ENCODE measurements around the gene FMO3.

DNA sequence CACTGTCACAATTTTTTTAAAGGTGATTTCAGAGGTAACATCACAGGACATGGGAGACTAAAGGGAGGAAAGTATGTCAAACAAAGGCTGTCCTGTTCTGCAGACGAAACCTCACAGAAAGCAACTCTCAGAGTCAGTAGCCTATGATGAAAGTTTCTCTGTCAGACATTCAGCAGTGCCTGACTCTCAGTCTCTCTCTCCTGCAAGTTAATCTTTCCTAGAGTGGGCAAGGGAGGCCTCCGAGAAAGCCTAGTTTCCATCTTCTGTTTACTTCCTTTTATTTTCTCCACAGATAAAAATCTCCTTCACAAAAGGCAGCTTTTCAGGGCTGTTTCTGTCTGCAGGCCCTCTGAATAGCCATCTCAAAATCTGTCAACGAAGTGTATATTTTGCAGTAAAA lies 69.5 kb downstream of the FMO3 start:
- TF ChIP-seq, protein P1, sequence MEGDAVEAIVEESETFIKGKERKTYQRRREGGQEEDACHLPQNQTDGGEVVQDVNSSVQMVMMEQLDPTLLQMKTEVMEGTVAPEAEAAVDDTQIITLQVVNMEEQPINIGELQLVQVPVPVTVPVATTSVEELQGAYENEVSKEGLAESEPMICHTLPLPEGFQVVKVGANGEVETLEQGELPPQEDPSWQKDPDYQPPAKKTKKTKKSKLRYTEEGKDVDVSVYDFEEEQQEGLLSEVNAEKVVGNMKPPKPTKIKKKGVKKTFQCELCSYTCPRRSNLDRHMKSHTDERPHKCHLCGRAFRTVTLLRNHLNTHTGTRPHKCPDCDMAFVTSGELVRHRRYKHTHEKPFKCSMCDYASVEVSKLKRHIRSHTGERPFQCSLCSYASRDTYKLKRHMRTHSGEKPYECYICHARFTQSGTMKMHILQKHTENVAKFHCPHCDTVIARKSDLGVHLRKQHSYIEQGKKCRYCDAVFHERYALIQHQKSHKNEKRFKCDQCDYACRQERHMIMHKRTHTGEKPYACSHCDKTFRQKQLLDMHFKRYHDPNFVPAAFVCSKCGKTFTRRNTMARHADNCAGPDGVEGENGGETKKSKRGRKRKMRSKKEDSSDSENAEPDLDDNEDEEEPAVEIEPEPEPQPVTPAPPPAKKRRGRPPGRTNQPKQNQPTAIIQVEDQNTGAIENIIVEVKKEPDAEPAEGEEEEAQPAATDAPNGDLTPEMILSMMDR (IDR thresholded peaks at IDR 0.05 in 8 of 11, conservative IDR thresholded peaks at IDR 0.05 in 3 of 11) = no peak
- TF ChIP-seq POLR2AphosphoS5 (IDR thresholded peaks at IDR 0.05) = no peak
